Astrocyte of the cerebellum (primary cell): ENCODE results near the gene TMEM109.

Experiments
- DNase-seq: peaks from one replicate; pipeline ENCODE4 v3.0.0-alpha.2; 2011; ENCODE audit warnings: low read depth
- H3K4me3 ChIP-seq: 2 replicates; pipeline ENCODE4 v1.5.1; 2011; ENCODE audit warnings: mild to moderate bottlenecking, low read depth, low read length, moderate library complexity
- CTCF ChIP-seq: IDR thresholded peaks from 2 replicates; pipeline ENCODE4 v1.5.1; 2012; ENCODE audit warnings: low read length, low read depth, moderate library complexity, mild to moderate bottlenecking; ENCODE audit errors: missing control alignments
- in situ Hi-C: cut with HindIII; loops from 2 replicates; pipeline ENCODE4 v1.10.0; 2017; ENCODE audit warnings: low sequenced_read_pairs

TMEM109 gene

DNA sequence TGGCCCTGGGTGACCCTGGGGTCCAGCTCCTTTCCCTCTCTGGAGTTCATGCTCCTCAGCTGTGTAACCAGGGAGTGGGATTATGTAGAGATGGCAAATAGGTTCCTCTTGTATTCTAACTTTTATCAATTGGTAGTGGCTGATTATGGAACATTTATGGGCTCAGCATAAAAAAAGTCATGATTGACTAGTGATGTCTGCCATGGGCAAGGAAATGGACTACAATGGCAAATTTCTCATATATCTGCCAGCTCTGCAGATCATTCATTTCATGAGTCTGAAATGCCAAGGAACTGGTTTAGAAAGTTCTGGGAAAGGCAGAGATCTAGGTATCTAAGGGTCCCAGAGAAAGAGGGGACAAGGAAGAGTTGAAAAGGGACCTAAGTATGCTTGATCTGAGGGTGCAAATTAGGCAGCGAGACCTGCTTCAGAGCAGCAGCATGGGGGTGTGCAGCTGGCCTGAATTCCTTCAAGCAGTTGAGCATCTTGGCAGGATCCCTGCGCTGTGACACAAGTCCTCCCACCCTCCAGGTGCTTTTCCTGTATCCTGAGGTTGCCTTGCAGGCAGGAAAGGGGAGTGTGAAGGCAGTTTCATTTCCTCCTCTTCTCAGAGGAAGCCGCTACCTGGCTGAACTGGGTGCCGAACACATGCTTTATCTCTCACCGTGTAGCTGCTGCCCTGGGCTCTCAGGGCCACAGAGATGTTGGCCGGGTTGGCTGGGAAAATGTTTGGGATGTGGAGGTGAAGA, 27.6 kb downstream of the TMEM109 start:
- in situ Hi-C loops: no loop called here
- no peak for TF ChIP-seq CTCF
- DNase-seq: no peak
- H3K4me3 ChIP-seq: no peak overlapping the region

DNA sequence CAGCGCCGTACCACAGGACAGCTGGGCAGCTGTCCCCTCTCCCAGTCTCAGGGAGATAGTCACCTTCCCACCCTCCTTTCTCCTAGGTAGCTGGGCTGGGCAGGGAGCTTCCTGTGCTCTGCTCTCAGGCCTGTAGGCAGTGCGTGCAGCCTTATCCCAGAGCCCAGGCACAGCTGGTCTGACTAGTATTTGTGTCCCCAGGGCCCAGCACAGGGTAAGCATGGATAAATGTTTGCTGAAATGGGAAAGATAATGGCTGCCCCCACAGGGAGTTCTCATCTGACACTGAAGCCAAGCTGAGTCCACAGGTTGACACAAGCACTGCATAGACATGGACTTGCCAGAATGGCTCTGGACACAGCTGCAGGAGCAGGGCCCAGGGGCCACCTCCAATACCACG, 28.3 kb downstream of the TMEM109 start:
- TF ChIP-seq CTCF: no peak
- no peak for DNase-seq
- in situ Hi-C loops: no loop called here
- no peak overlapping the region for H3K4me3 ChIP-seq

DNA sequence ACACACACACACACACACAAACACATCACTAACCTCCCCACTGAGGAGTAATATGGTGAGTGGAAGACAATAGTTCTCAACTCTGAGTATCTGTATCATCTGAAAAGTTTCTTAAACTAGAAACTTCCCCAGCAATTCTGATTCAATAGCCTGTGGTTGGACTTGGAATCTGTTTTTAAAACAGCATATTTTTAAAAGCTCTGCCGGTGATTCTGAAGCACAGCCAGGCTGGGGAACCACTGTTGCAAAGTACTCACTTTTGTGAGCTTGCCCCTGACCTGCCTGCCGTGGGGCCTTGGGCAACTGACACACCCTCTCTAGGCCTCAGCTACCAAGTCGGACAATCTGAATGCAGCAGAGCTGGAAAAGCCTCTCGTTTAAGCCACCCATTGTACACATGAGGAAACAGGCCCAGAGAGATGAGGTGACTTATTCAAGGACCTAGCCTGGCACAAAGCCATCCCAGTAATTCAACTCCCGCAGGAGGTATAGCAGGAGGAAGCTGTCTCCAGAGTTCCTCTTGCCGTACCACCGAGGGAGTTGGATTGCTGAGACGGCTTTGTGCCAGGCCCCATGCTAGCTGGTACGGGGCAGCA, 29.1 kb downstream of the TMEM109 start:
- in situ Hi-C loops: no loop called here
- DNase-seq: no peak
- no peak for TF ChIP-seq CTCF
- no peak overlapping the region for H3K4me3 ChIP-seq

DNA sequence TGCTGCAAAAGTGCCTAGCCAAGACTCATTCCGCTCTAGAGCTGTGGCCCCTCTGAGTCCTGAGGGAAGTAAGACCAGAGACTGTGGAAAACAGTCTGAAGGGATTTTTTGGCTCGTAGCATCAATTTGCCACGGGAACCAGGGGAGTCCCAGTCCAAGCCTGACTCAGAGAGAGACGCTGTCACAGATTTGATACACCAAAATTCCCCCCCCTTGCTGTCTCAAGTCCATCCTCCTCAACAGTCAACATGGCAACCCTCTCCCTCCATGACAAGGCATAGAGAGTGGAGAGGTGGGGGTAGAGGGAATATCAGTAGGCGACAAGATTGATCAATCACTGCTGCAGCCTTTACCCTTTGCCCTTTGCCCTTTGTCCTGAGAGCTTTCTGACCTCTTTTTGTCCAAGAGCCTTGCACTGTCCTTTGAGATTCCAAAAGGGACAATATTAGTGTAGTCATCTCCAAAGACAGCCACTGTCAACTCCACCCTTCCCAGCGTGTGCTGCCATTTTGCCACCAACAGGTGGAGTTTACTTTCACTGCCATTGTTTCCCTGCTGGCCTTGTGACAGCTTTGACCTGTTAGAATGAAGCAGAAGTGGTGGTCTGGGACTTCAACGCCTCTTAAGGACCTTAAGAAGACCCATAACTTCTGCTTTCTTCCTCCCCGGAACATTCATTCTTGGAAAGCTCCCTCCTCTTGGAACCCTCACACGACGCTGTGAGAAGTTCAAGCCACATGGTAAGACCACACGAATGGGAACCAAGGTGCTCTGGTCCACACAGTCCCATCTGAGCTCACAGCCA, 30.7 kb downstream of the TMEM109 start:
- in situ Hi-C loops: no loop called here
- DNase-seq: no peak
- H3K4me3 ChIP-seq: no peak overlapping the region
- TF ChIP-seq CTCF: no peak

DNA sequence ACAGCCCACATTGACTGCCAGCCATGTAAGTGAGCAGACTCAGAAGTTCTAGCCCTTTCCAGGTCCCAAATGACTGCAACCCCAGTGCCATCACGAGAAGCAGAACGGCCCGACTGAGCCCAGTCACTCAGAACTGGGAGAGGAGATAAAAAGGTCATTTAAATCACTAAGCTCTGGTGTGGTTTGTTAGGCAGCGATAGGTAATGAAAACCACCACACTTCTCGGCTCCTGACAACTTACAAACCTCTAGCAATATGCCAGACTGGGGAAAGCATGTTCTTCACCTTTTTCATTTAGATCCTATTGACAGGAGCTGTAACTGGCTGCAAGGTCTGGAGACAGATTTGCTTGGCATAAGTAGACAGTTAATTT, 31.3 kb downstream of the TMEM109 start:
- in situ Hi-C loops: no loop called here
- DNase-seq: no peak
- H3K4me3 ChIP-seq: no peak overlapping the region
- no peak for TF ChIP-seq CTCF

DNA sequence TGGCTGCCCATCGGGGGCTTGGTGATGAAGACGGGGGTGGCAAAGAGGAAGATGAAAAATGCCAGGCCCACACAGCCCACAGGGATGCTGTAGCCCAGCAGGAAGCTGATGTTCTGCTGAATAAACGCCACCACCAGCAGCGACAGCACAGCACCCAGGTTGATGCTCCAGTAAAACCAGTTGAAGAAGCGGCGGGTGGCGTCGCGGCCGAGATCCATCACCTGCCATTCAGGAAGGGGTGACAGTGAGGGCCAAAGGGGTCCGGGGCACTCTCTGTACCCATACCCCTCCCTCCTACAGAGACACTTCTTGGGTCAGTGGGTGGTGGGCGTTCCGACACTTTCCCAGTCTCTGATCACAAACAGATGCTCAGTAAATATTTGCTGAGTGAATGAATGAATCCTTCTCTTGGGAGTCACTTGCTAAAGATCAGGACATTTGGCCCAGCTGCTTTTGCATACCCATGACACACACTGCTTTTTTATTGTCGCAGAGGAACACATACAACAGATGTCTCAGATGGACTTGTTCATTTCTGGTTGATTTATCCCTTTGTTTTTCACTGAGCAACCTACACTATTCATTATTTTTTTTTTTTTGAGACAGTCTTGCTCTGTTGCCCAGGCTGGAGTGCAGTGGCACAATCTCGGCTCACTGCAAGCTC, 32.8 kb downstream of the TMEM109 start:
- no peak overlapping the region for H3K4me3 ChIP-seq
- in situ Hi-C loops: no loop called here
- DNase-seq: no peak
- no peak for TF ChIP-seq CTCF
